Stimulated activated CD4-positive, alpha-beta T cell treated with anti-CD3 and anti-CD28 coated beads, Interleukin-1b, Interleukin-23, amount 100 ng/mL, for 1 hour (primary cell): Measurements from ENCODE around the gene NEUROD1.

Source experiments
- DNase-seq, 2 donors: peaks; one replicate each; pipeline ENCODE4 v3.0.0-alpha.2; 2020; ENCODE audit warnings: low read depth in 2 of 2

NEUROD1 gene

DNA sequence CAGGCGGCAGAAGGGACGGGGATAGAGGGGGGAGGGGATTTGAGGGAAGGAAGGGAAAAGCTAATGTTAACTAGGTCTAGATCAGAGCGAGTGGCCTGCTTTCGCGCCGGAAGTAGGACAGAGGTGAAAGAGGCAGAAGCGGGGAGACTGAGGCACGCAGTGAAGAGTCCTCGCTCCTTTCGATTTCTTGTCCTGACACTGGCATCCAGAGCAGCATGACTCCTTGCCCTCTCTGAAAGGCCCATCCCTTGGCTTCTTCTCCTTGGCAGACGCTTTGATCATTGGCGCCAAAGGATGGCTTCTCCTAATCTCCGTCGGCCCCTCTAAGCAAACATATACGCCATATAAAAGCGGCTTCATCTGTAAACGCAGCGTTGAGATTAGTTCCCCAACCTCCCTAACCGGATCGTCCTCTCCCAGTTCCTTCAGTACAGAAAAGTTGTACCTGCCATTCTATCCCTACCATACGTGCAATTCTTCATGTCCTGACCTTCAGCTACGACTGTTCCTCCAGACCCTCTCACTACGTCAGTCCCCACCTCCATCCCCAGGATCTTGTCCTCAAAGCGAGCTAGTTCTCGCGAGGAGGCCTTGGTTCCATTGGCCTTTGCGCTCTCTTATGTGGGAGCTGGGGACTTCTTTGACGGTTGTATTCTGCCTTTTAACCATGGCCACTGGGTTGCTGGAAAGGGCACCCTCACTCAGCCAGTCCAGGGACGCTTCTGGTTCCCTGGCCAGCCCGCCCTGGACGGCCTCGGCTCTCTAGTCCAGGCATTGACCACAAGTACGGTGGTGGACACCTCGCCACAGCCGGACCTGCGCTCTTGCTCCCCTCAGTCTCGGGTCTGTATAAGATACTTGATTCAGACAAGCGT is 857 bp upstream of the NEUROD1 start:
- DNase-seq: no peak

DNA sequence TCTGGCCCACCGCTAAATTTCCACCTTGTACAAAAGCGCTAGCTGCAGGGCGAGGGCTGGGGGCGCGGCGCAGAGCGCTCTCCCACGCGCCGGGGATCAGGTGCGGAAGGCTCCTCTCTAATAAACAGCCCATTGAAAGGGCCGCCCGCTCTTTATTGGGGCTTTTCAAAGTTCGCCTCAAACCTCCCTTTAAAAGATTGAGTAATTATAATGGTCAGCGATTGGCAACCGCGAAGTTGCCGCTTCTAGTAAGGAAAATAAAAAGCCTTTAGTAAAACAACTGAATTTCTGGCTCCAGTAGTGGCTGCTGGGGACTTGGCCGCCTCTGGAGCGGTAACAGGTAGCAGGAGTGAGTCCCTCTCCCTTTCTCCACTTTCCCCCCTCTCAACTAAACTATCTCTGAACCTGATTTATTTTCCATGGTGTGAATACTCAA is 755 bp downstream of the NEUROD1 start:
- no peak for DNase-seq

DNA sequence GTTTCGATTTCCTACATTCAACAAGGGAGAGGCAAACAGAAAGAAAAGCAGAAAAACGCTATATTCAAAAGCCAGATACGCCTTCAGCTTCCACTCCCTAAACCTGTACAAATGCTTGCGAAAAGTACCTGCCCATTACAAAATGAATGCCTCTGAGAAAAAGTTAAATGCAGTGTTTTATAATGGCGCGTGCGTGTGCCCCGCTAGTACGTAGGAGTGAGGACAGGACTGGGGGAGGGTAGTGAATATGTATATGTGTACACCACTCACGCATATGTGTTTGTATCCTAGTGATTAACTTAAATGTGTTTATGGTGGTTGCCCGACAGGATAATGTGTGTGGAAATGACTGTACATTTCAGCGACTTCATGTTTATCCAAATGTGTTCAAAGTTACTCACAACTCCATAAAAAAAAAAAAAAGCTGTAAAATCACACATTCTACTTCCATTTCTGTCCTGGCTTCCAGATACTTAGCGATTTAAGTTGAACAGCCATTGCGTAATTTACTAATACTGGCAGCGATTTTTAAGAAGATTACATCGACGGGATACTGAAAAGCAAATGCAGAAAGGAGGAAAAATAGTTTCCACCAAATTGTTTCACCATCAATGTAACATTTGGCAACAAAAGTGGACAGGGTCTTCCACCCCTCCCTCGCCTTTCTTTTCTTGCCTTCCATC is 1.3 kb downstream of the NEUROD1 start:
- DNase-seq: no peak

DNA sequence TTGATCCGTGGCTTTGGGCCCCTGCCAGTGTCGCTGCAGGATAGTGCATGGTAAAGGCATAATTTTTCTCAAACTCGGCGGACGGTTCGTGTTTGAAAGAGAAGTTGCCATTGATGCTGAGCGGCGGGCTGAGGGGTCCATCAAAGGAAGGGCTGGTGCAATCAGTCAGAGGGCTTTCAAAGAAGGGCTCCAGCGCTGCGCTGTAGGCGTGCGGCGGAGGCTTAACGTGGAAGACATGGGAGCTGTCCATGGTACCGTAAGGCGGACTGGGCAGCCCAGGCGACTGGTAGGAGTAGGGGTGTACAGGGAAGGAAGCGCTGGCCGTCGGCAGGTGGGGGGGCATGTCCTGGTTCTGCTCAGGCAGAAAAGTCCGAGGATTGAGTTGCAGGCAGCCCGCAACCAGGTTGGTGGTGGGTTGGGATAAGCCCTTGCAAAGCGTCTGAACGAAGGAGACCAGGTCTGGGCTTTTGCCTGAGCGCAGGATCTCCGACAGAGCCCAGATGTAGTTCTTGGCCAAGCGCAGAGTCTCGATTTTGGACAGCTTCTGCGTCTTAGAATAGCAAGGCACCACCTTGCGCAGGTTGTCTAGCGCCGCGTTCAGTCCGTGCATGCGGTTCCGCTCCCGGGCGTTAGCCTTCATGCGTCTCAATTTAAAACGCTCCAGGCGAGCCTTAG is 2.3 kb downstream of the NEUROD1 start:
- DNase-seq: no peak

DNA sequence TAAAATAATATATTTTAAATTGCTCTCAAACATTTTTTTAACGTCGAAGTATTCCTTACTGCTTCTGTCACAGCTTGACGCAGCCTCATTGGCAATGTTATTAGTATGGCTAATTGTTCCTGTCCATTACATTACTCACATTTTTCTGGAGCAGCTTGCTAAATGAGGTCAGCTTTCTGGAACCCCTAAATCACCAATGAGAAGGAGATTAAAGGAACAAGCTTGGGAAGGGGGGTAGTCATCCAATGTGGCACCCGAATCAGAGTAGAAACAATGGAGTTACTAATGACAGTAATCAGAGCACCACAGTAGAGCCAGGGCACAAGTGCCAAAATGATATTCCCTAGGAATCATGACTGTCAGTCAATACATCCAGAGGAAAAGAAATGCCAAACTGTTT is 5.1 kb downstream of the NEUROD1 start:
- DNase-seq: no peak

DNA sequence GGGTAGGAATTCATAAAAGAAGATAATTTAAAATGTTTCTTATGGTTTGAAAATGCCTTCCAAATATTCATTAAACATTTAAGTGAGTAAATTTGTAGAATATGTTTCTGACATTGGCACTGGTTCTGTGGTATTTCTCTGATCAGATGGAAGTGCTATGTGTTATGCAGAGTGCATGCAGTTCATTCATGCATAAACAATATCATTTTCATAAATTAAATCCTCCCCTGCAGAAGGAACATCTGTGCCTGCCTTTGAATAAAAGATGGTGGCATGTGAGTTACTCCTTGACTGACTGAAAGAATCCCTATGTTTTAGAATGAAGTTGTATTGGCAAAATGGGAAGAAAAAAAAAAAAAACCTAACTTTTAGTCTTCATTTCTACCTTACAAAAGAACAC is 5.9 kb downstream of the NEUROD1 start:
- DNase-seq: no peak

- no peak for DNase-seq
Observed at GRCh38 chr2:181673173-181673572, 7.1 kb downstream of the NEUROD1 start.

DNA sequence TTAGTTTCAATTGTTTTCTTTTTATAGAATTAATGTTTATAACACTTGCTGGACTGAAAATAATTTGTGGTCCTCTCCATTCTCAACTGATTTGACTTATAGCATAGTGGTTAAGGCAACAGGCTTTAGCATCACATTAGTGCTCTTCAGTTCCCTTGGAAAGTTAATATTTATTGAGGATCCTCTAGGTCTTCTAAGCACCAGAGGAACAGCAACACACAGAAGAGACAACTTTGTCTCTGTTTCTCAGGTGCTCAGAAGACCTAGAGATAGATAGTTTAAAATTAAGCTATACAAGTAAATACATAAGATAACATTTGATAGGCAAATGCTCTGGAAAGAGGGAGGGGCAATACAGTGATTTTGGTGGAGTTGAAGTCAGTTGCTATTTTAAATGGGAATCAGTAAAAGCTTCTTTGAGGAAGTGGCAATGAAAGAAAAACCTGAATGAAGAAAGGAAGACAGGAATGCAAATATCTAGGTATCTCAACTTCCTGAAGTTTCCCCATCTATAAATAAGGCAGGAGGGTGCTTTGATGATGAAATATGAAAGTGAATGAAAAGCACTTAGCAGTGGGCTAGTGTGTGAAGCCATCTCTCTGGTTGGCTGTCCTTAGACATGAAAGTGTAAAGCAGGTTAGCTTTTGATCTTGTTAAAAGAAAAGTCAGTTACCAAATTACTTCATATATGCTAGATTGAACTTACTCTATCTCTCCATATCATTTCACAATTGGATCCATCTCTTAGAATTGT is 7.9 kb downstream of the NEUROD1 start:
- no peak for DNase-seq

- DNase-seq: no peak
Observed at GRCh38 chr2:181670632-181671031, 9.7 kb downstream of the NEUROD1 start.

DNA sequence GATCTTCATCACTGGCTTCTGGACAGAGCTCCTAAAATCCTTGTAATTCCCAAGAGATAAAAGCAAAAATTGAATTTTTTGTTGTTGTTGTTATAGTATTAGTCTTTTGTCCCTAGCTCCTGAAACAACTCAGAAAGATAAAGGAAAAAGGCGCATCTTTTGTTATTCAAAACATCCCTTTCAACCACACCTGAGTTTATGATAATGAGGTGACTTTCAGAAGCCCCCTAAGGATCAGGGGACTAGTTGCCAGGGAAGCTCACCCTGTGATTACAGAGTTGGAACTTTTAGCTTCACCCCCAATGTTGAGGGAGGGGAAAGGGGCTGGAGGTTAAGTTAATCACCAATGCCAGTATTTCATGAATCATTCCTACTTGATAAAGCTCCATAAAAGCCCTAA is 13.1 kb downstream of the NEUROD1 start:
- no peak for DNase-seq

DNA sequence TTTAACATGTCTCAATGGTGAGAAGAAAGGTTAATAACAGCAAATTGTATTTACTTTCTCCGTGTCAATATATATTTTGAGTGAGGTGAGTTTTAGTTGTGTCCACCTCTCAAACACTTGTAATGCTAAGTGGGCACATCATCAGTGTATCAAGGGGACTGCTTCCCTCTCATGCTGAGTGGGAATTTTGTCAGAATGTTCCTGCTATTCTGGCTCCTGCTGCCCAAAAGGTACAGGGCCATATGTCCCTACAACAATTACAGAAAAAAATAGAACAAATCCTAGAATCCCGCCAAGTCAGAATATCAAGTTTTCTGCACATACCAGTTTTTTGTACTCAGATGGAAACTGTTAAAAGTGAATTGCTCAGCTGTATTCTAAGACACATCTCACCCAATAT is 18.0 kb downstream of the NEUROD1 start:
- no peak for DNase-seq

GRCh38 chr2:181660181-181660580 is 20.1 kb downstream of the NEUROD1 start:
- no peak for DNase-seq

DNA sequence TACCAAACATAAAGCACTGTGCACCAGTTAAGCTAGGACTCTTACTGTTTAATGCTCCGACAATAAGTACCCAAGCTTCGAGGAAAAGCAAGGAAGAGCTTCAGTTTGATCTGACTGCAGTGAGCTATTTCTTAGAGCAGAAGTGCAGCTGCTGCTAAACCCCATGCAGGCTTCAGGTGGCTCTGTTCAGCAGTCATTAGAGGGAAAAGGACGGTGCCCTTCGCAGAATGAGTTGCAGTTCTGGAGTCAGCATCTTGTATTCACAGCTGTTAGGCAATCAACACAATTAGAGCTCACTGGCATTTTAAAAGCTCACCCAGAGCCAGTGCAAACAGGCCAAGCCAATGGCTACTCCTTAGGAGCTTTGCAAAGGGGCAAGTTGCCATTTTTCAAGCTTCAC is 21.9 kb downstream of the NEUROD1 start:
- no peak for DNase-seq

GRCh38 chr2:181657379-181657778 is 22.9 kb downstream of the NEUROD1 start:
- no peak for DNase-seq

GRCh38 chr2:181656450-181657291 is 23.6 kb downstream of the NEUROD1 start, which contains the start of gene CERKL:
TSS of gene CERKL (minus strand) at chr2:181657105. CDS start at chr2:181657006, 99 bp downstream.
- no peak for DNase-seq

- DNase-seq: no peak
Observed at GRCh38 chr2:181655519-181655918, 24.8 kb downstream of the NEUROD1 start.

- DNase-seq: no peak
Observed at GRCh38 chr2:181649436-181649979, 30.8 kb downstream of the NEUROD1 start.

DNA sequence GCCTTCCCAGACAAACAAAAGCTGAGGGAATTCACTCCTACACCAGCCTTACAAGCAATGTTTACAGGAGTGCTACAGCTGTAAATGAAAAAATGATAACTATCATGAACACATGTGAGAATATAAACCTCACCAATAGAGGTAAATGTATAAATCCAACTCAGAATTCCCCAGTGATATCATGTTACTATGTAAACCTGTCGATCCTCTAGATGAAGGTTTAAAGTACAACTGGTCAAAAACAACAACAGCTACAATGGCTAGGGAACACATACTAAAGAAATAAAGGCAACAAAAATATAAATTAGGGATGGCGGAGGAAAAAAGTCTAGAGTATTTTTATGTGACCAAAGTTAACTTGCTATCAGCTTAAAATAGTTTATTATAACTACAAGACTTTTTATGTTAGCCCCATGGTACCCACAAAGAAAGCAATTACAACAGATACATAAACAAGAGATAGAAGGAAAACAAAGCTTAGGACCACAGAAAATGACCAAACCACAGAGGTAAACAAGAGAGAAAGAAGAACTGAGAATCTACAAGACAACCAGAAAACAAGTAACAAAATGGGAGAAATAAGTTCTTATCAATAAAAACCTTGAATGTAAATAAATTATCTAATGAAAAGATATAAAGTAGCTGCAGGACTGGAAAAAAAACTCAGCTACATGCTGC is 31.7 kb downstream of the NEUROD1 start:
- no peak for DNase-seq

DNA sequence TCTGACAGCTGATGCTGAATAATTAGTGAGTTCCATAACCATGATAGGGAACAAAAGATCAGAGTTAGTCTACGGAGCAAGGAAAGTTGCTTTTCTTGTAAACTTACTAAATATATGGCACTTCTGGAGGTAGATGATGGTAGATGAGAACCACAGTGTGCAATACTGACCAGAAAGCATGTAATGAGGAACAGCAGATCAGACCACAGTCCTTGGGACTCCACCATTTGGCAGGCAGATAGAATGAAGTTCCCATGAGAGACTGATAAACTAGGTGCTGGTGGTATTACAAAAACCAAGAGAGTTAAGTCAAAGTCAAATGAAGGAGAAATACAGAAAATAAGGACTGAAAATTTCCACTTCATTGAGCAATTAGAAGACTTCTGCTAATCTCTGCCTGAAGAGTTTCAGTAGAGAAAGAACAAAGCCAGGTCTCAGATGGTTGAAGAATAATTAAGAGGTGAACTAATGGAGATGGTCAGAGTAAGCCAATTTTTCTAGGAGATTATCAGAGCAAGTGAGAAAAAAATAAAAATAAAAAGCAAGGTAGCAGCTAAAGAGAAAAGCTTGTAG is 33.8 kb downstream of the NEUROD1 start:
- DNase-seq: no peak

- no peak for DNase-seq
Observed at GRCh38 chr2:181643151-181643550, 37.2 kb downstream of the NEUROD1 start.
